Stomach (tissue), 4 donors: ENCODE results near the gene OLFM4.

Source experiments
- POLR2A ChIP-seq, 4 donors: fragments of 450-650 bp; IDR thresholded peaks; one replicate each; pipeline ENCODE4 v1.6.1; 2016; ENCODE audit warnings: antibody characterized with exemption in 4 of 4, control low read depth in 2 of 4, mild to moderate bottlenecking in 1 of 4, moderate library complexity in 1 of 4
- POLR2AphosphoS5 ChIP-seq, 3 donors: sonication (generic); formaldehyde crosslinking; IDR thresholded peaks; one replicate each; pipeline ENCODE4 v1.6.1; 2016; ENCODE audit warnings: antibody characterized with exemption in 3 of 3
- TF ChIP-seq, protein P1 (sequence below), 7 experiments: fragments of 450-650 bp in 4 of 7; fragments of 200-600 bp in 3 of 7; sonication (generic) in 3 of 7; IDR thresholded peaks; one replicate each; pipeline ENCODE4 v1.5.1; 2016 to 2019; ENCODE audit warnings: antibody characterized with exemption in 7 of 7, control low read depth in 2 of 7, mild to moderate bottlenecking in 1 of 7

DNA sequence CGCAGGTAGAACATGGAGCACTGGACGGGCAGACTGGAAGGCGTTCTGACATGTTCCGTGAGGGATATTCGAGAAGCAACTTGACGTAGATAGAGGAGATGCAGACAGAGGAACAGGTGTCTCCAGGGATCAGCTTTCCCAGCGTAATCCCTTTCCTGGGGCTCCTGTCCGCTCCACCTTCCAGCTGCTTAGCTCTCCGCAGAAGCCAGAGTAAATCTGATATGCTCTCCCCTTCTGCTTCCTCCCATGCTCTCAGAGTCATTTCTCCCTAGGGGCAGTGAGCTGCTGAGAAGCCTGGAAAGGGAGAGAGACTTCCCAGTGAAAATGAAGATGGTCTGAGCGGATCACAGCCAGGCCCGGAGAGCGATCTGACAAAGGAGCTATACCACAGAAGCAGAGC is 23.0 kb upstream of the OLFM4 start:
- no peak for TF ChIP-seq POLR2AphosphoS5 (IDR thresholded peaks at IDR 0.05)
- TF ChIP-seq, protein P1, sequence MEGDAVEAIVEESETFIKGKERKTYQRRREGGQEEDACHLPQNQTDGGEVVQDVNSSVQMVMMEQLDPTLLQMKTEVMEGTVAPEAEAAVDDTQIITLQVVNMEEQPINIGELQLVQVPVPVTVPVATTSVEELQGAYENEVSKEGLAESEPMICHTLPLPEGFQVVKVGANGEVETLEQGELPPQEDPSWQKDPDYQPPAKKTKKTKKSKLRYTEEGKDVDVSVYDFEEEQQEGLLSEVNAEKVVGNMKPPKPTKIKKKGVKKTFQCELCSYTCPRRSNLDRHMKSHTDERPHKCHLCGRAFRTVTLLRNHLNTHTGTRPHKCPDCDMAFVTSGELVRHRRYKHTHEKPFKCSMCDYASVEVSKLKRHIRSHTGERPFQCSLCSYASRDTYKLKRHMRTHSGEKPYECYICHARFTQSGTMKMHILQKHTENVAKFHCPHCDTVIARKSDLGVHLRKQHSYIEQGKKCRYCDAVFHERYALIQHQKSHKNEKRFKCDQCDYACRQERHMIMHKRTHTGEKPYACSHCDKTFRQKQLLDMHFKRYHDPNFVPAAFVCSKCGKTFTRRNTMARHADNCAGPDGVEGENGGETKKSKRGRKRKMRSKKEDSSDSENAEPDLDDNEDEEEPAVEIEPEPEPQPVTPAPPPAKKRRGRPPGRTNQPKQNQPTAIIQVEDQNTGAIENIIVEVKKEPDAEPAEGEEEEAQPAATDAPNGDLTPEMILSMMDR (IDR thresholded peaks at IDR 0.05) = no peak
- no peak for TF ChIP-seq POLR2A (IDR thresholded peaks at IDR 0.05)
